ENCODE data around the gene PRRT3.

- TF ChIP-seq CTCF (IDR thresholded peaks at IDR 0.05 in 8 of 11, conservative IDR thresholded peaks at IDR 0.05 in 3 of 11) (no peak), POLR2AphosphoS5 (IDR thresholded peaks at IDR 0.05) (no peak)
These were observed 5.0 kb upstream of the PRRT3 start for GRCh38 chr3:9957214-9957613.
